ES-I3 (cell line): ENCODE results near the gene RPL3.
A peak's percentile ranks its signal among the peaks of the same experiment; 100 is the strongest.
"Not testable (repeated sequence)": the region's sequence is repeated elsewhere in the genome, so short reads cannot be mapped to it uniquely, and the experiment has no call there.

Experiments
- H3K36me3 ChIP-seq: 2 replicates; pipeline ENCODE4 v1.6.1; 2013; ENCODE audit warnings: mild to moderate bottlenecking, low read length, control low read depth, moderate library complexity; ENCODE audit not compliant: insufficient read depth
- H3K4me1 ChIP-seq: 2 replicates; pipeline ENCODE4 v1.6.1; 2013; ENCODE audit warnings: mild to moderate bottlenecking, control low read depth, low read length; ENCODE audit not compliant: insufficient read depth
- H3K9ac ChIP-seq: 2 replicates; pipeline ENCODE4 v1.6.1; 2013; ENCODE audit warnings: low read depth, mild to moderate bottlenecking, low read length, moderate library complexity
- H3K9me3 ChIP-seq: 2 replicates; pipeline ENCODE4 v1.6.1; 2013; ENCODE audit warnings: mild to moderate bottlenecking, low read length, moderate library complexity; ENCODE audit not compliant: control insufficient read depth, insufficient read depth

Gene RPL3

GRCh38 chr22:39343259-39344045 lies 24.0 kb upstream of the RPL3 start:
- Histone ChIP-seq H3K4me1 (peaks cover 4% of the 10 kb centered on the region), H3K9me3 (no peaks in the 10 kb centered on the region), H3K9ac (no peak overlapping the region), H3K36me3 (no peaks in the 10 kb centered on the region)

GRCh38 chr22:39341179-39341578 lies 21.8 kb upstream of the RPL3 start:
- no peaks in the 10 kb centered on the region for H3K36me3 ChIP-seq
- H3K9me3 ChIP-seq = no peaks in the 10 kb centered on the region

GRCh38 chr22:39339775-39340174 lies 20.4 kb upstream of the RPL3 start:
- not testable (repeated sequence) for H3K9ac ChIP-seq, H3K9me3 ChIP-seq, H3K4me1 ChIP-seq, H3K36me3 ChIP-seq

More at GRCh38 chr22:39341179-39341578, 21.8 kb upstream of the RPL3 start:
- Histone ChIP-seq H3K4me1 (peaks cover 4% of the 10 kb centered on the region), H3K9ac (no peak overlapping the region)

DNA sequence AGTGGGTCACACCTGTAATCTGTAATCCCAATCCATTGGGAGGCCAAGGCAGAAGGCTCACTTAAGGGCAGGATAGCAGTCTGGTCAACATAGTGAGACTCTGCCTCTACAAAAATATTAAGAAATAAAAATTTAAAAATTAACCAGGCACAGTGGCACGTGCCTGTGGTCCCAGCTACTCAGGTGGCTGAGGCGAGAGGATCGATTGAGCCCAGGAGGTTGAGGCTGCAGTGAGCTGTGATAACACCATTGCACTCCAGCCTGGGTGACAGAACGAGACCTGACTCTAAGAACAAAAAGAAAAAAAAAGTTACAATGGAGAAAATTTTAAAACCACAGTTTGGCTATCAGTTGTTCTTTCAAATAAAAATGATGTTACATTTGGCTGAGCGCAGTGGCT lies 17.0 kb upstream of the RPL3 start:
- H3K36me3 ChIP-seq = no peaks in the 10 kb centered on the region
- H3K9me3 ChIP-seq = no peaks in the 10 kb centered on the region
- no peaks in the 10 kb centered on the region; the same call in 1 of the 2 replicates for H3K4me1 ChIP-seq
- H3K9ac ChIP-seq = no peak overlapping the region

DNA sequence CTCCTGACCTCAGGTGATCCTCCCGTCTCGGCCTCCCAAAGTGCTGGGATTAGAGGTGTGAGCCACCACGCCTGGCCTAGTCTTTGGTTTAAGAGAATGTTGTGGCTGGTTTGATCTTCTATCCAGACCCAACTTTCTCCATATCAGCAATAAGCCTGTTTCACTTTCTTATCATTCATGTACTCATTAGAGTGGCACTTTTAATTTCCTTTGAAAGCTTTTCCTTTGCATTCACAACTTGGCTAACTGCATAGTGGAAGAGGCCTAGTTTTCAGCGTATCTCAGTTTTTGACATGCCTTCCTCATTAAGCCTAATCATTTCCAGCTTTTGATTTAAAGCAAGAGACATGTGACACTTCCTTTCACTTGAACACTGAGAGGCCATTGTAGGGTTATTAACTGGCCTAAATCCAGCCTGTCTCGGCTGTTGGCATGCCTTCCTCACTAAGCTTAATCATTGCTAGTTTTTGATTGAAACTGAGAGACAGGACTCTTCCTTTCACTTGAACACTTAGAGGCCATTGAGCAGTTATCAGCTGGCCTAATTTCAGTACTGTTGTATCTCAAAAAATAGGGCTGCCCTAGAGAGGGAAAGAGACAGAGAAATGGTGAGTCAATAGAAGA lies 13.1 kb upstream of the RPL3 start:
- H3K4me1 ChIP-seq = no peaks in the 10 kb centered on the region
- no peaks in the 10 kb centered on the region for H3K9me3 ChIP-seq
- no peak overlapping the region for H3K9ac ChIP-seq
- no peaks in the 10 kb centered on the region for H3K36me3 ChIP-seq

DNA sequence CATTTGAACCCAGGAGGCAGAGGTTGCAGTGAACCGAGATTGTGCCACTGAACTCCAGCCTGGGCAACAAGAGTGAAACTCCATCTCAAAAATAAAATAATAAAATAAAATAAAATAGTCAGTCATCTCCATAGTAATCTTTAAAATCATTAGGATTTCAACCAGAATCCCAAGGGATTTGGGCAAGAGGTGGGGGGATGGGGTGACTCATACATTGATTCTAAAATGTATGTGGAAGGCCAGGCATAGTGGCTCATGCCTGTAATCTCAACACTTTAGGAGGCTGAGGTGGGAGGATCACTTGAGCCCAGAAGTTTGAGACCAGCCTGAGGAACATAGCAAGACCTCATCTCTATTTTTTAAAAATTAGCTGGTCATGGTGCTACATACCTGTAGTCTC lies 11.1 kb upstream of the RPL3 start:
- not testable (repeated sequence) for H3K36me3 ChIP-seq, H3K9ac ChIP-seq, H3K9me3 ChIP-seq, H3K4me1 ChIP-seq

DNA sequence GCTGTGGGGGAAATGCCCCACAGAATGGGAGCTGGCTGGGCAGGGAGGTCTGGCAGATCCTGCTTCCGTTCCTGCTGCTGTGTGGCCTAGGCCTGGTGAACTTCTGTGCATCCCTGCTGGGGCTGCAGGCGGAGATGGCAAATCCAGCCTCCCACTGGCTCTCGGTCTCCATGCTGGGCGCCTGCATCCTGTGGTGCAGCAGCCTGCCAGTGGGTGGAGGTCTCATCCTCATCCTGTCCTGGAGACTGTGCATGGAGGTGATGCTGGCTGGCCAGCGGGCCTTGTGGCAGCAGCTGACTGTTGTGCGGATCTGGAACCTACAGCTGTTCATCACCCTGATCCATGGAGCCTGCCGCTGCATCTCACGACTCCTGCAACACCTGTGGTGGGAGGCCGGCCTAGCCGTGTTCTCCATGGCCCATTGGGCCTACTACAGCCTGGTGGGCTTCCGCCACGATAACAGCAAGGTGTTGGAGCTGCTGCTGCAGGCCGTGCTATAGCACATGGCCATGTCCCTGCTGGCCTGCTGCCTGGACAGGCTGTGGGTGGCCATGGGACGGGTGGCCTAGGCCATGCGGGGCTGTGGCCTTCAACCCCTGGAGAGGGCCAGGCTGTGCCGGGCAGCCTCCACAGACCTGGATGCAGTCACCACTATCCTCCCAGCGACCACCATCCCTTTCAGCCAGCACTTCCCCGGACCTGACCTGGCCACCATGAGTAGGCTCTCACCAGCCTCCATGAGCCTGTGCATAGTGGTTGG lies 8.8 kb upstream of the RPL3 start:
- no peaks in the 10 kb centered on the region for H3K4me1 ChIP-seq
- no peaks in the 10 kb centered on the region for H3K9me3 ChIP-seq
- no peak overlapping the region for H3K9ac ChIP-seq
- no peaks in the 10 kb centered on the region for H3K36me3 ChIP-seq

- Histone ChIP-seq H3K9me3 (no peaks in the 10 kb centered on the region), H3K4me1 (no peaks in the 10 kb centered on the region), H3K9ac (no peak overlapping the region), H3K36me3 (no peaks in the 10 kb centered on the region)
Observed at GRCh38 chr22:39325392-39325932, 6.0 kb upstream of the RPL3 start.

DNA sequence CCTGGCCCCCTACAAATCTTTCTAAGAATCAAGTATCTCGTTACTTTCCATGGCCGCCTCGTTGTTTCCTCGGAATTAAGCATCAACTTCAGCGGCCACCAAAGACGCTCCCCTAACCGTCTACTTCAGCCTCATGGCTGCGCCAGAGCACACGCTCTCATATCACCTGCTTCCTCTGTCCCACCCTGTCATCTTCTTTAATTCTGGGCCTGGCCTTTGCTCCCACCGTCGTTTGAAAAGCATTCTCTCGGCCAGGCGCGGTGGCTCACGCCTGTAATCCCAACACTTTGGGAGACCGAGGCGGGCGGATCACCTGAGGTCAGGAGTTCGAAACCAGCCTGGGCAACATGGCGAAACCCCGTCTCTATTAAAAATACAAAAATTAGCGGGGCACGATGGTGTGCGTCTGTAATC lies 1.2 kb upstream of the RPL3 start:
- not testable (repeated sequence) for H3K9me3 ChIP-seq
- H3K9ac ChIP-seq = peak overlapping the region; percentile 26; the same call in 1 of the 2 replicates
- H3K4me1 ChIP-seq = peaks cover 17% of the 10 kb centered on the region; the same call in 1 of the 2 replicates
- H3K36me3 ChIP-seq = peaks cover 32% of the 10 kb centered on the region

- Histone ChIP-seq H3K36me3 (peaks cover 51% of the 10 kb centered on the region), H3K9me3 (no peaks in the 10 kb centered on the region), H3K4me1 (peaks cover 17% of the 10 kb centered on the region; the same call in 1 of the 2 replicates), H3K9ac (peak overlapping the region; percentile 96)
Observed at GRCh38 chr22:39318507-39319283, 728 bp downstream of the RPL3 start.

- H3K4me1 ChIP-seq = peaks cover 17% of the 10 kb centered on the region; the same call in 1 of the 2 replicates
- no peaks in the 10 kb centered on the region for H3K9me3 ChIP-seq
- peak overlapping the region; percentile 96 for H3K9ac ChIP-seq
- H3K36me3 ChIP-seq = peaks cover 55% of the 10 kb centered on the region
Observed at GRCh38 chr22:39317775-39318506, 1.5 kb downstream of the RPL3 start.

- peaks cover 60% of the 10 kb centered on the region for H3K36me3 ChIP-seq
- H3K9me3 ChIP-seq = no peaks in the 10 kb centered on the region
- H3K4me1 ChIP-seq = peaks cover 17% of the 10 kb centered on the region; the same call in 1 of the 2 replicates
- peak overlapping the region; percentile 96 for H3K9ac ChIP-seq
Observed at GRCh38 chr22:39317084-39317774, 2.2 kb downstream of the RPL3 start.
